GM19328 (cell line): ENCODE measurements around the gene ANGEL2.
"Not testable (repeated sequence)": the region's sequence is repeated elsewhere in the genome, so short reads cannot be mapped to it uniquely, and the experiment has no call there.

Experiments used
- ATAC-seq: cut with Tn5 transposase; IDR thresholded peaks from one replicate; pipeline ENCODE4 v1.9.1; 2021; ENCODE audit warnings: mild to moderate bottlenecking, moderate library complexity; ENCODE audit not compliant: unreplicated experiment

ANGEL2 gene

GRCh38 chr1:212977781-212978645 is 37.7 kb downstream of the ANGEL2 start:
- no peak for ATAC-seq

- ATAC-seq, result no peak
These were observed 39.1 kb downstream of the ANGEL2 start for GRCh38 chr1:212976586-212976985.

GRCh38 chr1:212975111-212975918 is 40.4 kb downstream of the ANGEL2 start:
- no peak for ATAC-seq

- no peak for ATAC-seq
These were observed 41.0 kb downstream of the ANGEL2 start for GRCh38 chr1:212974711-212975110.

- no peak for ATAC-seq
These were observed 41.8 kb downstream of the ANGEL2 start for GRCh38 chr1:212973899-212974298.

GRCh38 chr1:212973426-212973825 is 42.2 kb downstream of the ANGEL2 start:
- ATAC-seq, result no peak

GRCh38 chr1:212971312-212971711 is 44.4 kb downstream of the ANGEL2 start:
- ATAC-seq, result no peak

GRCh38 chr1:212970085-212970484 is 45.6 kb downstream of the ANGEL2 start:
- no peak for ATAC-seq

- ATAC-seq, result no peak
These were observed 47.3 kb downstream of the ANGEL2 start for GRCh38 chr1:212968368-212968863.

- ATAC-seq, result peak; percentile 61
These were observed 47.9 kb downstream of the ANGEL2 start for GRCh38 chr1:212967801-212968200.

GRCh38 chr1:212966616-212967015 is 49.1 kb downstream of the ANGEL2 start:
- no peak for ATAC-seq

GRCh38 chr1:212964993-212965392 is 50.7 kb downstream of the ANGEL2 start:
- ATAC-seq, result not testable (repeated sequence)

- ATAC-seq, result no peak
These were observed 51.6 kb downstream of the ANGEL2 start for GRCh38 chr1:212964102-212964501.

GRCh38 chr1:212962509-212962908 is 53.2 kb downstream of the ANGEL2 start:
- no peak for ATAC-seq

GRCh38 chr1:212960932-212961331 is 54.7 kb downstream of the ANGEL2 start:
- no peak for ATAC-seq

GRCh38 chr1:212959266-212960220 is 56.1 kb downstream of the ANGEL2 start:
- ATAC-seq, result peak; percentile 78

- no peak for ATAC-seq
These were observed 57.5 kb downstream of the ANGEL2 start for GRCh38 chr1:212958175-212958574.

- ATAC-seq, result no peak
These were observed 58.1 kb downstream of the ANGEL2 start for GRCh38 chr1:212957546-212957945.

GRCh38 chr1:212955961-212956620 is 59.6 kb downstream of the ANGEL2 start:
- no peak for ATAC-seq

- ATAC-seq, result no peak
These were observed 60.6 kb downstream of the ANGEL2 start for GRCh38 chr1:212955098-212955497.
